VCaP (cell line): Measurements from ENCODE around the gene FHIT.

Source experiments
- H3K27ac ChIP-seq: fragments of 450-650 bp; 2 replicates; pipeline ENCODE4 v1.5.1; 2017
- CTCF ChIP-seq: fragments of 450-650 bp; conservative IDR thresholded peaks from 2 replicates; pipeline ENCODE4 v1.5.1; 2017; ENCODE audit warnings: mild to moderate bottlenecking, moderate library complexity

The FHIT gene

DNA sequence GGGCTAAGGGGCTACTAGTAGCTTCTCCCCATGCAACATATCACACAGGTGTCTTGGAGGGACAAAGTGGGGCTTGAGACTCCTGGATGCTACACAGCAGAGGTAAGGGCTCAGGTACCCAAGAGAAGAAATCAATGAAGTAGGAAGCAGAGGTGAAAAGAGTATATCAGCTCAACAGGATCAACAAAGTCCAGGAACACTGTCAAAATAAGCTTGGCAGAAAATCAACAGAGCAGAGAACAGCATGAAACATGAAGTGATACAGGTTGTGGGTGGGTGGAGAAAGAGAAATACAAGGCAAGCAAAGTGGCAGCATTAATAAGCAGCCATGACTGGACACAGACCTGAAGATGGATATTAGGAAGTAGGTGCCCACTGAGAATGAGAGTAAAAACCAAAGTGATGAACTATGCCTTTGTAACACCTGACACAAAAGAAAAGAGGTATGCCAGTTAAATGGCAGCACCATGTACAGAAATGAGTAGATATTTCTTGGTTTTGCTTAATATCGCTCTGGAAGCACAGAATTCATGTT, 637.4 kb downstream of the FHIT start:
- H3K27ac ChIP-seq: no peak overlapping the region
- no peak for TF ChIP-seq CTCF

DNA sequence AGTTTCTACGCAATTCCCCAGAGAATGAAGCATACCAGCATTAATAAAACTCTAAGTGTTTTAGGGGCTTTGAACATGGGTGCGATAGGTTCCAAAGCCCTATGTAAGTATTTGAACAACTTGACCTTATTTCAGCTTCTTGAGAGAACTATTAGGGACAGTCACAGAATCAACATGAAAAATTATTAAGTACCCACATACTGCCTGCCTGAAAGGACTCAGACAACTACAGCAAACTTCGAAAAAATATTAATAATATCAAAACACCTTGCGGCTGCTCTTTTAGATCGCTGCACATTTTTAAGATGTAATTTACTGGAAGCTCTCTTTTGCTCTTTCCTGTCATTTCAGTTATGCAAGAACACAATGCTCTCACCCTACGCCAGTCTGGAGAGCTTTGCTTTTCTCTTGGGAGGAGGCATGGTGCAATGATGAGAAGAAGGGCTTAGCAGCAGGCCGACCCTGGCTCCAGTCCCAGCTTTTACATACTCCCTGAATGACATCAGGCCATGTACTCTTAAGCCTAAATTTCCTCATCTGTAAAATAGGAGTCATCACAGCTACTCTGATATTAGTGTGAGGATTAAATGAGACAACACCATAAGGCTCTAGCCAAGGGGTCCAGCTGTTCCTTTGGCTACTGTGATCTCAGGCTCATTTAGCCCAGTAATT, 640.7 kb downstream of the FHIT start:
- TF ChIP-seq CTCF: no peak
- no peak overlapping the region for H3K27ac ChIP-seq

DNA sequence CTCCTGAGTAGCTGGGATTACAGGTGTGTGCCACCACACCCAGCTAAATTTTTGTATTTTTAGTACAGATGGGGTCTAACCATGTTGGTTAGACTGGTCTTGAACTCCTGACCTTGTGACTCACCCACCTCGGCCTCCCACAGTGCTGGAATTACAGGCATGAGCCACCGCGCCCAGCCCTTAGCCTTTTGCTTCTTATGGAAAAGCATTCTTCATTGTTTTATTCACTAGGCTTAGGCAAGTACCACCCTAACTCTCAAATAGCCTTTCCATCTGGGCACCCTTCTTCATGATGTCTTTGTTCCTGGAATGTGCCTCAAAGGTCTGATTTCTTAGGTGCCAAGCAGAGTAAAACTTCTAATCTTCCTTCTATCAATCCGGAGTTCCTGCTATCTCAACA, 641.8 kb downstream of the FHIT start:
- no peak for TF ChIP-seq CTCF
- H3K27ac ChIP-seq: no peak overlapping the region

DNA sequence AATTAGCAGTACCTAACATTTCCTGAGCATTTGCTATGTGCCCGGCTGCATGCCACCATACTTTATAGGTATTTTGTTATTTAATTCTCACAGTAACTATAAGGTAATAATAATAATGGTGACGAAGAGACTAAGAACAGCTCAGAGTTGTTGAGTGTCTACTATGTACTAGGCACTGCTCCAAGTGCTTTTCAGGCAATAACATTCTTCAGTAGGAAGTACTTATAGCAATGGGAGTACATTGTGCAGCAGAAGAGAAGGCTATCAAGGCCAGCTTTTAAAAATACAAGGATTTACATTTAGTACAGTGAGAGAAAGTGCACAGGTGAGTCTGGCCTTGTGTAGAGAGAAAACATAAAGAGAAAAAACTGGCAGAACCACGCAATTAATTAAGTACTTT, 647.4 kb downstream of the FHIT start:
- no peak overlapping the region for H3K27ac ChIP-seq
- no peak for TF ChIP-seq CTCF

DNA sequence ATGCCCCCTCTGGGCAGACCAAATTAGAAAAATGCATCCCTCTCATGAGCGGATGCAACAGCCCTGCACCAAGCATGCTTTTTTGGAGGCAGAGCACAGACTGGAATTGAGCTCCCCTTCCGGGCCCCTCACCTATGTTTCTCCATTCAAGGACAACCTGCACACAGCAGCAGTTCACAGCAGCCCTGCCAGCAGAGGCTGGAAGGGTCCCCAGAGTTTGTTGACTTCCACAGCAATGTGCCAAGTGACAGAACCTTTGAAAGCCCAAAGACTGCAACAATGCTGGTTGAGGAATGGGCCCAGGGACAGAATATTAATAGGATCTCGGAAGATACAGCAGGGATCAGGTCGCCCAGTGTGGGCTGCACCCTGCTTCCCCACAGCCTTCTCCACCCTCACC, 650.4 kb downstream of the FHIT start:
- TF ChIP-seq CTCF: no peak
- H3K27ac ChIP-seq: no peak overlapping the region

- H3K27ac ChIP-seq: no peak overlapping the region
- no peak for TF ChIP-seq CTCF
Measured at GRCh38 chr3:60599586-60599985, 651.7 kb downstream of the FHIT start.

- H3K27ac ChIP-seq: no peak overlapping the region; the same call in 1 of the 2 replicates
- no peak for TF ChIP-seq CTCF
Measured at GRCh38 chr3:60598671-60599070, 652.6 kb downstream of the FHIT start.
